Endothelial cell of umbilical vein (primary cell): Measurements from ENCODE around the gene LSR. TPM values are rescaled to one million over a fixed set of nuclear protein-coding genes. Genes with fewer than 3 reads are reported as not detected.

Source experiments
- BruUV-seq: library from RNA; stranded (reverse); fragments of 400-500 nt; replicated peaks from 2 replicates; lab custom pipeline; 2021; lab: Mats Ljungman, UMichigan
- CTCF ChIA-PET: fragments of 300-600, 350-600 bp; sonication (Branson Sonifier 250); formaldehyde crosslinking; loops from one replicate; lab custom pipeline; 2021; ENCODE audit warnings: antibody characterized with exemption, inconsistent platforms; lab: Charles Lee
- POLR2A ChIA-PET: fragments of 300-600, 350-600 bp; sonication (Branson Sonifier 250); formaldehyde crosslinking; loops from one replicate; lab custom pipeline; 2021; ENCODE audit warnings: antibody characterized with exemption, inconsistent platforms; lab: Charles Lee
- DNase-seq: peaks from one replicate; pipeline ENCODE4 v3.0.0-alpha.2; 2011; ENCODE audit warnings: low read depth, low spot score
- FAIRE-seq: peaks from 2 replicates; lab custom pipeline; 2011; peaks lifted over from hg19 to GRCh38; lab: Jason Lieb, UNC
- H2AFZ ChIP-seq: 2 replicates; pipeline ENCODE4 v1.6.0; 2012; ENCODE audit warnings: low read depth, low read length, control low read depth, inconsistent platforms
- H3K27ac ChIP-seq: 2 replicates; pipeline ENCODE4 v1.5.1; 2011; ENCODE audit warnings: low read depth, mild to moderate bottlenecking, control low read depth, low read length, moderate library complexity; ENCODE audit not compliant: insufficient read depth
- H3K27me3 ChIP-seq, 2 experiments: 2 replicates each; pipeline versions ENCODE4 v1.6.0 to v1.6.1; 2011; ENCODE audit warnings: low read length in 2 of 2, mixed read lengths in 1 of 2; ENCODE audit not compliant: control insufficient read depth in 2 of 2, insufficient read depth in 2 of 2
- H3K36me3 ChIP-seq, 2 experiments: 2 replicates in 1 of 2; 3 replicates in 1 of 2; pipeline ENCODE4 v1.5.1; 2011; ENCODE audit warnings: low read length in 2 of 2, mild to moderate bottlenecking in 1 of 2, moderate library complexity in 1 of 2; ENCODE audit not compliant: control insufficient read depth in 2 of 2, insufficient read depth in 2 of 2; ENCODE audit errors: extremely low read depth in 1 of 2
- H3K4me1 ChIP-seq: 3 replicates; pipeline ENCODE4 v1.5.1; 2011; ENCODE audit warnings: mild to moderate bottlenecking, low read length; ENCODE audit not compliant: control insufficient read depth, insufficient read depth; ENCODE audit errors: extremely low read depth
- H3K4me2 ChIP-seq: 2 replicates; pipeline ENCODE4 v1.6.1; 2011; ENCODE audit warnings: low read length, control low read depth, mixed read lengths; ENCODE audit not compliant: insufficient read depth
- H3K4me3 ChIP-seq, 3 experiments: fragments of 200-600 bp in 1 of 3; sonication (generic), shearing (Covaris generic) in 1 of 3; replicated peaks in 1 of 3; 2 replicates each; pipeline ENCODE4 v1.5.1; 2011 to 2016; ENCODE audit warnings: control low read depth in 3 of 3, low read length in 3 of 3, mild to moderate bottlenecking in 2 of 3, inconsistent platforms in 1 of 3, low read depth in 1 of 3, moderate library complexity in 1 of 3; ENCODE audit not compliant: insufficient read depth in 1 of 3
- H3K79me2 ChIP-seq: 2 replicates; pipeline ENCODE4 v1.6.0; 2012; ENCODE audit warnings: low read length, inconsistent platforms; ENCODE audit not compliant: control insufficient read depth, insufficient read depth
- H3K9ac ChIP-seq: replicated peaks from 2 replicates; pipeline ENCODE3; 2011; ENCODE audit warnings: low read length, control low read depth; ENCODE audit not compliant: insufficient read depth; ENCODE audit errors: extremely low read depth
- H3K9me1 ChIP-seq: replicated peaks from 3 replicates; pipeline ENCODE4 v1.6.0; 2011; ENCODE audit warnings: mild to moderate bottlenecking, low read length; ENCODE audit not compliant: control insufficient read depth, insufficient read depth; ENCODE audit errors: extremely low read depth
- H3K9me3 ChIP-seq: replicated peaks from 2 replicates; pipeline ENCODE4 v1.5.1; 2012; ENCODE audit warnings: low read length, inconsistent platforms; ENCODE audit not compliant: control insufficient read depth, insufficient read depth
- H4K20me1 ChIP-seq: replicated peaks from 2 replicates; pipeline ENCODE3; 2011; ENCODE audit warnings: mild to moderate bottlenecking, low read length; ENCODE audit not compliant: control insufficient read depth, insufficient read depth; ENCODE audit errors: extremely low read depth
- EZH2 ChIP-seq: IDR thresholded peaks from 2 replicates; pipeline ENCODE4 v1.6.1; 2012; ENCODE audit warnings: borderline replicate concordance, low read depth, mild to moderate bottlenecking, moderate library complexity, low read length, inconsistent platforms; ENCODE audit not compliant: severe bottlenecking
- FOS ChIP-seq: IDR thresholded peaks from 2 replicates; pipeline ENCODE4 v1.6.1; 2011; ENCODE audit warnings: mild to moderate bottlenecking, low read length, moderate library complexity, borderline replicate concordance; ENCODE audit not compliant: insufficient read depth
- GATA2 ChIP-seq: IDR thresholded peaks from 2 replicates; pipeline ENCODE4 v1.7.0; 2011; ENCODE audit warnings: low read depth, mild to moderate bottlenecking, moderate library complexity, mixed read lengths, low read length; ENCODE audit not compliant: insufficient read length, insufficient read depth
- JUN ChIP-seq: IDR thresholded peaks from 2 replicates; pipeline ENCODE4 v1.6.1; 2011; ENCODE audit warnings: borderline replicate concordance, low read depth; ENCODE audit not compliant: insufficient read length, insufficient read depth
- MYC ChIP-seq: IDR thresholded peaks from one replicate; pipeline ENCODE4 v1.6.1; 2011; ENCODE audit warnings: mild to moderate bottlenecking, low read depth, low read length
- POLR2A ChIP-seq: IDR thresholded peaks from 2 replicates; pipeline ENCODE4 v1.6.1; 2012; ENCODE audit warnings: low read depth, mild to moderate bottlenecking, control low read depth, low read length
- POLR2AphosphoS5 ChIP-seq: IDR thresholded peaks from 2 replicates; pipeline ENCODE4 v1.6.1; 2012; ENCODE audit warnings: low read depth, mild to moderate bottlenecking, control low read depth, low read length, moderate library complexity; ENCODE audit not compliant: insufficient read depth
- dilution Hi-C: fragments of 300-500 bp; cut with MboI; formaldehyde crosslinking; loops from one replicate; pipeline ENCODE4 v1.15.0; 2019; ENCODE audit warnings: low sequenced_read_pairs; ENCODE audit not compliant: extremely low pct_ligation_motif_present
- intact Hi-C: fragments of 100-400 bp; cut with micrococcal nuclease; formaldehyde crosslinking; loops from one replicate; pipeline ENCODE4 v1.10.0; 2022
- polyA plus RNA-seq, 4 experiments: library from polyadenylated mRNA; depleted of rRNA in 3 of 4; stranded (reverse) in 3 of 4; unstranded in 1 of 4; fragments of >200 nt; gene quantifications; 2 replicates each; pipeline versions ENCODE4 v1.2.1 to v1.2.3, GENCODE V29; 2011 to 2012; ENCODE audit warnings: missing spikeins in 1 of 4
- total RNA-seq: library from RNA; stranded (reverse); gene quantifications from 2 replicates; pipeline ENCODE4 v1.2.3, GENCODE V29; 2021
- TF ChIP-seq, protein P1 (sequence below), 2 donors: IDR thresholded peaks; 1 replicate in 1 of 2; 2 replicates in 1 of 2; pipeline ENCODE4 v1.5.1; 2011; ENCODE audit warnings: low read length in 2 of 2, mild to moderate bottlenecking in 2 of 2, moderate library complexity in 2 of 2, control low read depth in 1 of 2, inconsistent platforms in 1 of 2, low read depth in 1 of 2; ENCODE audit not compliant: insufficient read depth in 1 of 2; ENCODE audit errors: extremely low read depth in 1 of 2
- TF ChIP-seq, protein P2 (sequence below): IDR thresholded peaks from 2 replicates; pipeline ENCODE4 v1.6.1; 2011; ENCODE audit not compliant: insufficient read depth, insufficient read length

The LSR gene
- total and polyA plus RNA-seq, 2 donors (not counting 3 experiments of a cell fraction or from before 2014, with no cell fraction given): 0.76 to 1.0 TPM

DNA sequence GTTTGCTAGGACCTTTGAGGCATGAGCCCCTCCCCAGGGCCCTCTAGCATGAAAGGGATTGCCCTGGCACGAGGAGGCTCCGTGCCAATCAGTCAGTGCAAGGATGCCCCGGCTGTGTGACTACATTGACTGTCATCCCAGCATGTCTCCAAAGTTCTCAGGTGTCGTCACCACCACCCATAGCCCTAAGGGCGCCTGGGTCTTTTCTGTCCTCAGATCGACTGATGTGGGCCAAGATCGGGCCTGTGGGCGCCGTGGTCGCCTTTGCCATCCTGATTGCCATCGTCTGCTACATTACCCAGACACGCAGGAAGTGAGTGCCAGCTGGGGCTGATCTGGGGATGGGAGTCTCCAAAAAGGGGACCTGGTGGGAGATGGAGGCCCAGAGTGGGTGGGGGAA is 61.5 kb downstream of the LSR start:
- Histone ChIP-seq H3K4me2 (no peak overlapping the region), H3K4me1 (no peaks in the 10 kb centered on the region)
- BruUV-seq: no TSS peak

More for the DNA sequence above, 61.5 kb downstream of the LSR start:
- no peak overlapping the region for H3K27ac ChIP-seq
- H3K27me3 ChIP-seq: no peaks in the 10 kb centered on the region
- TF ChIP-seq POLR2A (no peak), FOS (no peak), MYC (no peak), GATA2 (no peak), EZH2 (no peak), POLR2AphosphoS5 (no peak), JUN (no peak)
- TF ChIP-seq, protein P1, sequence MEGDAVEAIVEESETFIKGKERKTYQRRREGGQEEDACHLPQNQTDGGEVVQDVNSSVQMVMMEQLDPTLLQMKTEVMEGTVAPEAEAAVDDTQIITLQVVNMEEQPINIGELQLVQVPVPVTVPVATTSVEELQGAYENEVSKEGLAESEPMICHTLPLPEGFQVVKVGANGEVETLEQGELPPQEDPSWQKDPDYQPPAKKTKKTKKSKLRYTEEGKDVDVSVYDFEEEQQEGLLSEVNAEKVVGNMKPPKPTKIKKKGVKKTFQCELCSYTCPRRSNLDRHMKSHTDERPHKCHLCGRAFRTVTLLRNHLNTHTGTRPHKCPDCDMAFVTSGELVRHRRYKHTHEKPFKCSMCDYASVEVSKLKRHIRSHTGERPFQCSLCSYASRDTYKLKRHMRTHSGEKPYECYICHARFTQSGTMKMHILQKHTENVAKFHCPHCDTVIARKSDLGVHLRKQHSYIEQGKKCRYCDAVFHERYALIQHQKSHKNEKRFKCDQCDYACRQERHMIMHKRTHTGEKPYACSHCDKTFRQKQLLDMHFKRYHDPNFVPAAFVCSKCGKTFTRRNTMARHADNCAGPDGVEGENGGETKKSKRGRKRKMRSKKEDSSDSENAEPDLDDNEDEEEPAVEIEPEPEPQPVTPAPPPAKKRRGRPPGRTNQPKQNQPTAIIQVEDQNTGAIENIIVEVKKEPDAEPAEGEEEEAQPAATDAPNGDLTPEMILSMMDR (IDR thresholded peaks at IDR 0.05; ENCODE audit: extremely low read depth in 1 of 2, insufficient read depth in 1 of 2, low read depth in 1 of 2, low read length in 2 of 2): no peak
- TF ChIP-seq, protein P2, sequence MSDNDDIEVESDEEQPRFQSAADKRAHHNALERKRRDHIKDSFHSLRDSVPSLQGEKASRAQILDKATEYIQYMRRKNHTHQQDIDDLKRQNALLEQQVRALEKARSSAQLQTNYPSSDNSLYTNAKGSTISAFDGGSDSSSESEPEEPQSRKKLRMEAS: no peak
- intact Hi-C loops (no loop called here), dilution Hi-C loops (no loop called here)
- no peak for DNase-seq
- H3K9me3 ChIP-seq: no peaks in the 10 kb centered on the region
- H3K36me3 ChIP-seq: no peaks in the 10 kb centered on the region
- H3K9me1 ChIP-seq: no peaks in the 10 kb centered on the region
- no peaks in the 10 kb centered on the region for H3K79me2 ChIP-seq
- H2AFZ ChIP-seq: no peak overlapping the region
- no peak for FAIRE-seq
- no peaks in the 10 kb centered on the region for H4K20me1 ChIP-seq
- ChIA-PET POLR2A (no interaction called here), CTCF (no interaction called here)
- H3K4me3 ChIP-seq: no peak overlapping the region
- H3K9ac ChIP-seq: no peak overlapping the region
